Spleen (tissue), 13 donors: Measurements from ENCODE around the gene SLC16A1. TPM values are rescaled to one million over a fixed set of nuclear protein-coding genes. Genes with fewer than 3 reads are reported as not detected.

Experiments used
- DNase-seq: peaks from one replicate; pipeline ENCODE4 v3.0.0-alpha.2; 2020
- H3K27ac ChIP-seq, 8 donors: fragments of 200-600 bp; sonication (generic) in 7 of 8; 1 replicate in 4 of 8; 2 replicates in 4 of 8; pipeline versions ENCODE4 v1.5.0 to v1.8.0; 2016 to 2021; ENCODE audit warnings: inconsistent platforms in 4 of 8, mild to moderate bottlenecking in 4 of 8, moderate library complexity in 1 of 8
- H3K27me3 ChIP-seq, 7 donors: fragments of 200-600 bp; sonication (generic) in 6 of 7; replicated peaks in 1 of 7; 1 replicate in 4 of 7; 2 replicates in 3 of 7; pipeline versions ENCODE4 v1.5.0 to v1.8.0; 2016 to 2021; ENCODE audit warnings: inconsistent platforms in 3 of 7, mild to moderate bottlenecking in 1 of 7
- H3K36me3 ChIP-seq, 6 donors: fragments of 200-600 bp; sonication (generic) in 5 of 6; 1 replicate in 4 of 6; 2 replicates in 2 of 6; pipeline versions ENCODE4 v1.5.0 to v1.8.0; 2016 to 2021; ENCODE audit warnings: inconsistent platforms in 2 of 6
- H3K4me1 ChIP-seq, 6 donors: fragments of 200-600 bp; sonication (generic) in 5 of 6; 1 replicate in 3 of 6; 2 replicates in 3 of 6; pipeline versions ENCODE4 v1.5.0 to v1.8.0; 2016 to 2021; ENCODE audit warnings: inconsistent platforms in 3 of 6
- H3K4me3 ChIP-seq, 8 donors: fragments of 200-600 bp; sonication (generic) in 7 of 8; 1 replicate in 4 of 8; 2 replicates in 4 of 8; pipeline versions ENCODE4 v1.5.0 to v1.8.0; 2016 to 2021; ENCODE audit warnings: inconsistent platforms in 4 of 8, mild to moderate bottlenecking in 4 of 8, moderate library complexity in 2 of 8
- H3K9me3 ChIP-seq, 8 donors: fragments of 200-600 bp; sonication (generic) in 7 of 8; 1 replicate in 4 of 8; 2 replicates in 4 of 8; pipeline versions ENCODE4 v1.5.0 to v1.8.0; 2016 to 2021; ENCODE audit warnings: inconsistent platforms in 4 of 8
- CTCF ChIP-seq, 11 experiments: fragments of 200-600 bp in 7 of 11; fragments of 450-650 bp in 4 of 11; sonication (generic) in 4 of 11; IDR thresholded peaks in 8 of 11; conservative IDR thresholded peaks in 3 of 11; 1 replicate in 7 of 11; 2 replicates in 4 of 11; pipeline versions ENCODE4 v1.4.0 to v1.8.0; 2016 to 2021; ENCODE audit warnings: antibody characterized with exemption in 11 of 11, inconsistent platforms in 4 of 11, mild to moderate bottlenecking in 1 of 11
- POLR2A ChIP-seq, 3 donors: fragments of 450-650 bp; IDR thresholded peaks; one replicate each; pipeline ENCODE4 v1.5.1; 2017; ENCODE audit warnings: antibody characterized with exemption in 3 of 3, mild to moderate bottlenecking in 1 of 3
- POLR2AphosphoS5 ChIP-seq, 3 donors: sonication (generic); formaldehyde crosslinking; IDR thresholded peaks; one replicate each; pipeline ENCODE4 v1.5.1; 2017; ENCODE audit warnings: antibody characterized with exemption in 3 of 3
- WGBS, 5 donors: extraction: QIAGEN DNeasy Blood & Tissue Kit in 3 of 5; methylation state at CpG; one replicate each; pipeline versions ENCODE4 v1.1.5 to v1.1.7; 2013 to 2018; 5-methylcytosine and 5-hydroxymethylcytosine counted together
- intact Hi-C: fragments of 100-400 bp; cut with DNase I; formaldehyde crosslinking; loops from one replicate; pipeline ENCODE4 v1.15.0; 2023; ENCODE audit warnings: low total_unique reads
- long read RNA-seq, 2 donors: transcript quantifications; one replicate each; lab custom pipeline, GENCODE V29; 2026
- polyA plus RNA-seq, 3 donors: library from polyadenylated mRNA; stranded (reverse); fragments of 200-250 nt; gene quantifications; one replicate each; pipeline ENCODE4 v1.2.1, GENCODE V29; 2013
- total RNA-seq, 7 donors: library from RNA; depleted of rRNA in 3 of 7; stranded (reverse); fragments of >200 nt in 3 of 7; fragmentation: NEBNext Ultra II Directional in 4 of 7; extraction: Animal tissue kit (Norgen Biotek cat#: 25700) in 4 of 7; gene quantifications; one replicate each; pipeline versions ENCODE4 v1.1.0 to v1.2.1, GENCODE V29; 2016 to 2021
- donor health status: healthy with polysubstance abuse.
- donor health status: DM: no; HTN: no; CAD: no; lungs with moderate emphysema.
- donor health status: DM: no; HTN: no; CAD: no.
- donor health status: Bipolar disorder and iron deficiency.
- donor health status: healthy.
- donor health status: DM: no; HTN: no; CAD: no.
- donor health status: DM: yes; HTN: yes; CAD: no.

Gene SLC16A1
- total RNA-seq (10 to 100 TPM; 15.7 to 24.6 (median 18.7) TPM), polyA plus RNA-seq (1 to 10 TPM; 2.9 to 6.2 (median 5.7) TPM)
- long read RNA-seq, donor 1, partial matches to known transcripts = 0 of 3 reads
- long read RNA-seq, donor 1, other reads (novel, unspliced or antisense) = 0 of 3 reads
- long read RNA-seq, donor 2, partial matches to known transcripts = 0 of 1 reads
- long read RNA-seq, donor 2, other reads (novel, unspliced or antisense) = 0 of 1 reads

GRCh38 chr1:112955773-112956543, at the start of gene SLC16A1:
Gene SLC16A1 (minus strand): TSS chr1:112956196. CDS start chr1:112929308, 26,888 bp downstream.
- intact Hi-C loops = no loop called here
- H3K27ac ChIP-seq = peak within 1 kb of the TSS; percentile 83 to 94 (median 90)
- no peaks in the 10 kb centered on the region for H3K9me3 ChIP-seq
- peak within 1 kb of the TSS; percentile 59 to 82 (median 72) for H3K4me3 ChIP-seq
- peaks cover 0 to 11% (median 0%) of the 10 kb centered on the region in 6 donors for H3K36me3 ChIP-seq
- peaks cover 24 to 71% (median 41%) of the 10 kb centered on the region in 6 donors for H3K4me1 ChIP-seq
- peak in 5 of 11 experiments; percentile 38 to 55 (median 45) for TF ChIP-seq CTCF (IDR thresholded peaks at IDR 0.05 in 8 of 11, conservative IDR thresholded peaks at IDR 0.05 in 3 of 11)
- peak in 2 of 3 donors; percentile 41 to 94 for TF ChIP-seq POLR2A (IDR thresholded peaks at IDR 0.05)
- peak; percentile 94 to 99 (median 97) for TF ChIP-seq POLR2AphosphoS5 (IDR thresholded peaks at IDR 0.05)
- DNase-seq = peak; percentile 96
- no peaks in the 10 kb centered on the region for H3K27me3 ChIP-seq
- 0 to 1% (median 0%) methylated on average over 63 to 90 of the region's 90 CpGs for WGBS, 5 donors

GRCh38 chr1:113003751-113004690, 48.0 kb upstream of the SLC16A1 start:
- H3K27ac ChIP-seq = no peak overlapping the region

GRCh38 chr1:113002297-113002696, 46.3 kb upstream of the SLC16A1 start:
- H3K4me1 ChIP-seq = no peaks in the 10 kb centered on the region
- intact Hi-C loops = no loop called here
- no peak overlapping the region for H3K4me3 ChIP-seq
- TF ChIP-seq CTCF (IDR thresholded peaks at IDR 0.05 in 8 of 11, conservative IDR thresholded peaks at IDR 0.05 in 3 of 11) (no peak), POLR2AphosphoS5 (IDR thresholded peaks at IDR 0.05) (no peak), POLR2A (IDR thresholded peaks at IDR 0.05) (no peak)
- WGBS, 5 donors = 94 to 98% (median 97%) methylated on average over 4 of the region's 4 CpGs
- H3K9me3 ChIP-seq = no peaks in the 10 kb centered on the region
- DNase-seq = no peak
- no peak overlapping the region for H3K27ac ChIP-seq
- no peaks in the 10 kb centered on the region for H3K27me3 ChIP-seq
- peaks cover 0 to 48% (median 8%) of the 10 kb centered on the region in 6 donors for H3K36me3 ChIP-seq

More at GRCh38 chr1:113003751-113004690, 48.0 kb upstream of the SLC16A1 start:
- Histone ChIP-seq H3K4me1 (no peaks in the 10 kb centered on the region), H3K4me3 (no peak overlapping the region), H3K27me3 (no peaks in the 10 kb centered on the region), H3K36me3 (peaks cover 0 to 43% (median 9%) of the 10 kb centered on the region in 6 donors), H3K9me3 (no peaks in the 10 kb centered on the region)
- no peak for TF ChIP-seq CTCF (IDR thresholded peaks at IDR 0.05 in 8 of 11, conservative IDR thresholded peaks at IDR 0.05 in 3 of 11)
- TF ChIP-seq POLR2A (IDR thresholded peaks at IDR 0.05) = no peak
- no peak for TF ChIP-seq POLR2AphosphoS5 (IDR thresholded peaks at IDR 0.05)
- DNase-seq = no peak
- 93 to 97% (median 95%) methylated on average over 18 of the region's 18 CpGs for WGBS, 5 donors
- intact Hi-C loops = no loop called here
